ENCODE data around the gene NEGR1. TPM values are rescaled to one million over a fixed set of nuclear protein-coding genes. Genes with fewer than 3 reads are reported as not detected.

NEGR1 gene
- total RNA-seq, 2 experiments from 2014 or later, result not detected

- POLR2A ChIA-PET, result interaction anchor here (1.0 to 1.1 kb wide), 2 partner anchors 9 to 29 kb away, joined by 3 to 4 read pairs; no protein-coding TSS in a partner anchor
- no peaks in the 10 kb centered on the region for H3K36me3 ChIP-seq (ENCODE audit: insufficient read depth, low read length)
- DNase-seq (ENCODE audit: low spot score), result no peak
- CTCF ChIA-PET (ENCODE audit: unreplicated experiment), result no interaction called here
- no TSS peak for BruUV-seq (replicated peaks)
- intact Hi-C loops (cut with micrococcal nuclease; ENCODE audit: unreplicated experiment), result no loop called here
- no peak overlapping the region for H3K4me3 ChIP-seq (ENCODE audit: low read depth, low read length, poor library complexity, severe bottlenecking)
- no peaks in the 10 kb centered on the region for H3K9me3 ChIP-seq (ENCODE audit: low read length)
- no peaks in the 10 kb centered on the region for H4K20me1 ChIP-seq (ENCODE audit: insufficient read depth, low read length)
- TF ChIP-seq CTCF (conservative IDR thresholded peaks at IDR 0.05; ENCODE audit: low read length), result no peak
- no peak for TF ChIP-seq EZH2phosphoT487 (IDR thresholded peaks at IDR 0.05; ENCODE audit: borderline replicate concordance, low read depth, low read length)
- H3K27ac ChIP-seq (ENCODE audit: low read depth, low read length, poor library complexity, severe bottlenecking), result no peak overlapping the region
- H2AFZ ChIP-seq (ENCODE audit: low read length), result no peak overlapping the region
- no peaks in the 10 kb centered on the region for H3K79me2 ChIP-seq (ENCODE audit: insufficient read depth, low read depth, low read length)
- no peak overlapping the region for H3K4me2 ChIP-seq (ENCODE audit: low read length)
- no peaks in the 10 kb centered on the region for H3K9me2 ChIP-seq (ENCODE audit: insufficient read depth, low read length)
- no peaks in the 10 kb centered on the region for H3K4me1 ChIP-seq (ENCODE audit: insufficient read depth, low read length, poor library complexity, severe bottlenecking)
Measured at GRCh38 chr1:71787699-71788098, 494.6 kb downstream of the NEGR1 start.

GRCh38 chr1:71786218-71786617 is 496.1 kb downstream of the NEGR1 start:
- DNase-seq (ENCODE audit: low spot score), result no peak
- CTCF ChIA-PET (ENCODE audit: unreplicated experiment), result no interaction called here

More at GRCh38 chr1:71786218-71786617, 496.1 kb downstream of the NEGR1 start:
- POLR2A ChIA-PET, result no interaction called here
- H3K4me3 ChIP-seq (ENCODE audit: low read depth, low read length, poor library complexity, severe bottlenecking), result no peak overlapping the region
- H3K4me2 ChIP-seq (ENCODE audit: low read length), result no peak overlapping the region
- no peak for TF ChIP-seq CTCF (conservative IDR thresholded peaks at IDR 0.05; ENCODE audit: low read length)
- TF ChIP-seq EZH2phosphoT487 (IDR thresholded peaks at IDR 0.05; ENCODE audit: borderline replicate concordance, low read depth, low read length), result no peak
- no peaks in the 10 kb centered on the region for H3K79me2 ChIP-seq (ENCODE audit: insufficient read depth, low read depth, low read length)
- H3K36me3 ChIP-seq (ENCODE audit: insufficient read depth, low read length), result no peaks in the 10 kb centered on the region
- H3K9me3 ChIP-seq (ENCODE audit: low read length), result no peaks in the 10 kb centered on the region
- H4K20me1 ChIP-seq (ENCODE audit: insufficient read depth, low read length), result no peaks in the 10 kb centered on the region
- intact Hi-C loops (cut with micrococcal nuclease; ENCODE audit: unreplicated experiment), result no loop called here
- BruUV-seq (replicated peaks), result no TSS peak
- no peak overlapping the region for H2AFZ ChIP-seq (ENCODE audit: low read length)
- no peaks in the 10 kb centered on the region for H3K9me2 ChIP-seq (ENCODE audit: insufficient read depth, low read length)
- no peaks in the 10 kb centered on the region for H3K4me1 ChIP-seq (ENCODE audit: insufficient read depth, low read length, poor library complexity, severe bottlenecking)
- H3K27ac ChIP-seq (ENCODE audit: low read depth, low read length, poor library complexity, severe bottlenecking), result no peak overlapping the region

All from OCI-LY7 (cell line).